Measurements from ENCODE around the gene MYCBP. TPM values are rescaled to one million over a fixed set of nuclear protein-coding genes. Genes with fewer than 3 reads are reported as not detected.
A peak's percentile ranks its signal among the peaks of the same experiment; 100 is the strongest.

The MYCBP gene
- total and polyA plus RNA-seq, 4 experiments from 2014 or later = 13.4 to 77.8 (median 35.5) TPM

DNA sequence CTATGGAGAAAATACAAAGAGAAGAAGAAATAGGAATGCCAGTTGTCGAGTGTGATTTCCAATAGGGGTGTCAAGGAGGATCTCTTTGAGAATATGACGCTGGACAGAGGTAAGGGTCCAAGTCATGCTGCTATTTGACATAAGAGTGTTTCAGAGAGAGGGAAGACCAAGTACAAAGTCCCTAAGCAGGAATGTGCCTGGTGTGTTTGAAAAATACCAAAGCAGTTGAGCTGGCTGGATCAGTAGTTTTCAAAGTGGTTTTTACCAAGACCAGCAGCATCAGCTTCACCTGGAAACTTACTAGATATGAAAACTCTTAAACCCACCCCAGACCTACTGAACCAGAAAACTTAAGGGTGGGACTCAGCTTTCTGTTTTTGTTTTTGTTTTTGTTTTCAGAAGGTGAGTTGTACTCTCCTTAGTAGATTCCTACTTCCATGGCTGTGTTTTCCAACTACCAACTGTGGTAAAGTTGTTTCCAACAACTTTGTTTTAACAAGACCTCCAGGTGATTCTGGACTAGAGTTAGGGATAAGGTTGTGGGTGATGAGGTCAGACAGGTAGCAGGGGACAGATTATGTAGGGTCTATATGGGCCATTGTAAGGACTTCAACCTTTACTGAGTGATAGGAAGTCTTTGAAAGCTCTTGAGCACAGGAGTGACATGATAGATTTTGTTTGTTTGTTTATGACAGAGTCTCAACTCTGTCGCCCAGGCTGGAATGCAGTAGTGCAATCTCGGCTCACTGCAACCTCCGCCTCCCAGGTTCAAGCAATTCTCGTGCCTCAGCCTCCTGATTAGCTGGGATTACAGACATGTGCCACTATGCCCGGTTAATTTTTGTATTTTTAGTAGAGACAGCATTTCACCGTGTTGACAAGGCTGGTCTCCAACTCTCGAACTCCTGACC, 15.5 kb upstream of the MYCBP start:
- CTCF ChIA-PET (ENCODE audit: partially characterized antibody) = interaction anchor here (1.0 kb wide), 1 partner anchor 24 kb away, joined by 4 read pairs; no protein-coding TSS in a partner anchor
- no peaks in the 10 kb centered on the region for H3K36me3 ChIP-seq (ENCODE audit: insufficient read depth, low read length)
- H3K4me3 Mint-ChIP-seq = no peak overlapping the region
- H3K27ac Mint-ChIP-seq = no peak overlapping the region
- intact Hi-C loops (cut with micrococcal nuclease) = no loop called here
- no peaks in the 10 kb centered on the region for H3K9me3 ChIP-seq (ENCODE audit: control insufficient read depth in 1 of 2, low read length in 2 of 2)
- H3K4me1 Mint-ChIP-seq = no peaks in the 10 kb centered on the region
- H3K4me3 ChIP-seq (ENCODE audit: low read length in 2 of 2) = no peak overlapping the region
- H3K9me3 Mint-ChIP-seq = no peaks in the 10 kb centered on the region
- POLR2A ChIA-PET (ENCODE audit: partially characterized antibody) = no interaction called here
- no peaks in the 10 kb centered on the region for H3K27me3 ChIP-seq (ENCODE audit: insufficient read depth, low read length)
- H3K27ac ChIP-seq (ENCODE audit: low read depth, low read length) = no peak overlapping the region
- no peaks in the 10 kb centered on the region for H3K27me3 Mint-ChIP-seq
- no peaks in the 10 kb centered on the region for H3K36me3 Mint-ChIP-seq
- DNase-seq = no peak
- no peaks in the 10 kb centered on the region for H3K4me1 ChIP-seq (ENCODE audit: insufficient read depth, low read length)

DNA sequence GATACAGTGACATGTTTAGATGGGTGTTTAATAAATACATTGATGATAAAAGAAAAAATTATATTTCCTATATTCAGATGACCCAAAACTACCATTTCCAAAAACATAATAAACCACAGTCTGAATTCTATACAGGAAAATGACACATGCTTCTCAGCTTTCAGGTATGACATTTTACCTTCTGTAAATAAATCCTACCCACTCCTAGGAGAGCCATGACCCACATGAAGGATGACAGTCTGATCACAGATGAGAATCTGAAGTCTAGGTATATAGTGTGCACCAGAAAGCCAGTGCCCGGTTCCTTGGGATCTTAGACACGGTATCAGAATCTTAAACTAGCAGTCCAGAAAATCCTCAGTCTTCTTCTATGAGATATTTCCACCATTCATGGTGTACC, 11.9 kb upstream of the MYCBP start:
- Mint-ChIP-seq H3K4me1 (no peaks in the 10 kb centered on the region), H3K4me3 (no peak overlapping the region), H3K9me3 (no peaks in the 10 kb centered on the region), H3K27me3 (no peaks in the 10 kb centered on the region), H3K36me3 (no peaks in the 10 kb centered on the region), H3K27ac (no peak overlapping the region)
- H3K27ac ChIP-seq (ENCODE audit: low read depth, low read length) = no peak overlapping the region
- ChIA-PET CTCF (ENCODE audit: partially characterized antibody) (no interaction called here), POLR2A (ENCODE audit: partially characterized antibody) (no interaction called here)
- DNase-seq = no peak
- H3K4me3 ChIP-seq (ENCODE audit: low read length in 2 of 2) = no peak overlapping the region
- no peaks in the 10 kb centered on the region for H3K9me3 ChIP-seq (ENCODE audit: control insufficient read depth in 1 of 2, low read length in 2 of 2)
- H3K27me3 ChIP-seq (ENCODE audit: insufficient read depth, low read length) = no peaks in the 10 kb centered on the region
- intact Hi-C loops (cut with micrococcal nuclease) = no loop called here
- H3K36me3 ChIP-seq (ENCODE audit: insufficient read depth, low read length) = no peaks in the 10 kb centered on the region
- no peaks in the 10 kb centered on the region for H3K4me1 ChIP-seq (ENCODE audit: insufficient read depth, low read length)

DNA sequence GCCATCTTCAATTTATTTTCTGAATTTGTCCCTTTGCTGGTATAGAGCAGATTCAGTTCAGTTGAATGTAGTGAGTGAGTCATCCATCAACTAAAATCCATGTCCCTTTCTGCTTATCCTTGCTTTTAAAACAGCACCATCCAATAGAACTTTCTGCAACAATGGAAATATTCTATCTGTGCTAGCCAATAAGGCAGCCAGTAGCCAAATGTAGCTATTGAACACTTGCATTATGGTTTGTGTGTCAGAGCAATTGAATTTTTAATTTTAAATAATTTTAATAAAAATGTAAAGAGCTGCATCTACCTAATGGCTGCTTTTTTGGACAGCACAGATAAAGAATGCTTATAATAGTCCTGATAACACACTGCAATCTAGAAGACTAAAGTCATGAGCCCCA, 8.3 kb upstream of the MYCBP start, which contains the start of gene GJA9:
Gene GJA9, minus strand, starts transcription at position 101 of the 400 bp plus-strand sequence. CDS start 5,489 bp downstream, outside the sequence.
- POLR2A ChIA-PET (ENCODE audit: partially characterized antibody) = no interaction called here
- H3K9me3 Mint-ChIP-seq = no peaks in the 10 kb centered on the region

DNA sequence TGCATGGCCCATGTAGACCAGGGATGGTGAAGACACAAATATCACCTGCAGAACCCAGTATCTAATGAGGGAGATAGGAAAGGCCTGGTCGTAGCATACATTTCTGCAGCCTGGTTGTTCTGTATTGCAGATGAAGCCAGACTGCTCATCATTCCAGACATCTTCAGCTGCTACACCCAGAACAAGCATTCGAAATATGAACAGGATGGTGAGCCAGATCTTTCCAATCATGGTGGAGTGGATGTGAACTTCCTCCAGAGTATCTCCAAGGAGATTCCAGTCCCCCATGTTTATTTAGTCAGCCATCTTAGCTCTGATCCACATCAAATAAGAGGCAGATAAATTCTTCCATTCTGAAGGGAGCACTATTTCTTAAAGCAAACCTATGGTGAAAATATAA, 2.7 kb upstream of the MYCBP start:
- DNase-seq = no peak
- Mint-ChIP-seq H3K9me3 (no peaks in the 10 kb centered on the region), H3K36me3 (peaks cover 0 to 8% of the 10 kb centered on the region in 2 donors)

More for the DNA sequence above, 8.3 kb upstream of the MYCBP start, which contains the start of gene GJA9:
- Mint-ChIP-seq H3K4me1 (no peaks in the 10 kb centered on the region), H3K4me3 (no peak within 1 kb of the TSS), H3K27ac (no peak within 1 kb of the TSS), H3K27me3 (no peaks in the 10 kb centered on the region), H3K36me3 (no peaks in the 10 kb centered on the region)
- no peak for DNase-seq
- no peaks in the 10 kb centered on the region for H3K9me3 ChIP-seq (ENCODE audit: control insufficient read depth in 1 of 2, low read length in 2 of 2)
- intact Hi-C loops (cut with micrococcal nuclease) = no loop called here
- H3K4me1 ChIP-seq (ENCODE audit: insufficient read depth, low read length) = no peaks in the 10 kb centered on the region
- no peaks in the 10 kb centered on the region for H3K36me3 ChIP-seq (ENCODE audit: insufficient read depth, low read length)
- no peak within 1 kb of the TSS for H3K27ac ChIP-seq (ENCODE audit: low read depth, low read length)
- CTCF ChIA-PET (ENCODE audit: partially characterized antibody) = interaction anchor here (0.6 to 1.6 kb wide), 2 partner anchors 148 to 211 kb away, joined by 3 to 4 read pairs; no protein-coding TSS in a partner anchor
- H3K27me3 ChIP-seq (ENCODE audit: insufficient read depth, low read length) = no peaks in the 10 kb centered on the region
- H3K4me3 ChIP-seq (ENCODE audit: low read length in 2 of 2) = no peak within 1 kb of the TSS

DNA sequence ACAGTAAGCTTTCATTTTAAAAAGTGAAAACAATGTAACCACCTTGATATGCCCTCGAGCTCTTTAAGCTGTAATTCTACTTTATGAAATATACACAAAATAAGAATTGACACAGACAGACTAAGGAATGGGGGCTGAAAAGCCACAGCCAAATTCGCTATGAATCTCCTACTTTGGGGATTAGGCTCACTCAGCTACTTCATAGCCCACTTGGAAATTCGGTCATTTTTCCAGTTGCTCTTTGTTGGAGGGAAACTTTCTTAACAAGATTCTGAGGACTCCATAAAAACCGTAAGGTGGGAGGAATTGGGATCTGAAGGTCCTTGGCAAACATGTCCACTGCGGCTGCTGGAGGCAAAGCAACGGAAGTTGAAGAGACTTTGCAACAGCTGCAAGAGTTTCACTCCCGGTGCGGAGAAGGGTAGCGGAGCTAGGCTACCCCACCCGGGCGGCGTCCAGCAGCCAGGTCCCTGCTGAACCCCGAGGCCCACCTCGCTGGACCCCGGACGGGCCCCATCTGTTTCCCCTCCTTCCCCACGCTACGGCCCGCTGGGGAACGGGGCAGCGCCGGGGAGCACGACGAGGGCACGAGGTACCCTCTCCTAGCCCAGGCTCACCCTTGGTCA, 634 bp downstream of the MYCBP start:
- intact Hi-C loops (cut with micrococcal nuclease) = loop anchor here (1.0 to 5.0 kb wide), 5 partner anchors 13 to 220 kb away; partner anchors contain the start of genes AKIRIN1, NDUFS5 and RRAGC
- peak overlapping the region; percentile 79 for H3K27ac ChIP-seq (ENCODE audit: low read depth, low read length)
- Mint-ChIP-seq H3K4me1 (peaks cover 20 to 34% (median 30%) of the 10 kb centered on the region in 4 donors), H3K27me3 (no peaks in the 10 kb centered on the region), H3K4me3 (peak overlapping the region; percentile 88 to 95 (median 92)), H3K27ac (peak overlapping the region; percentile 75 to 94 (median 88)), H3K9me3 (no peaks in the 10 kb centered on the region), H3K36me3 (peaks cover 0 to 8% of the 10 kb centered on the region in 2 donors)
- H3K27me3 ChIP-seq (ENCODE audit: insufficient read depth, low read length) = no peaks in the 10 kb centered on the region
- ChIA-PET CTCF (ENCODE audit: partially characterized antibody) (interaction anchor here (0.5 to 2.3 kb wide), 3 partner anchors 219 to 520 kb away, joined by 3 to 14 read pairs (median 4); no protein-coding TSS in a partner anchor), POLR2A (ENCODE audit: partially characterized antibody) (interaction anchor here (0.5 to 3.0 kb wide), 11 partner anchors 8 to 703 kb away, joined by 3 to 28 read pairs (median 4); partner anchors contain the start of genes NDUFS5 and RRAGC)
- no peaks in the 10 kb centered on the region for H3K36me3 ChIP-seq (ENCODE audit: insufficient read depth, low read length)
- peaks cover 35% of the 10 kb centered on the region for H3K4me1 ChIP-seq (ENCODE audit: insufficient read depth, low read length)
- H3K9me3 ChIP-seq (ENCODE audit: control insufficient read depth in 1 of 2, low read length in 2 of 2) = no peaks in the 10 kb centered on the region
- DNase-seq = peak; percentile 18 to 46 (median 35)
- peak overlapping the region; percentile 55 to 81 for H3K4me3 ChIP-seq (ENCODE audit: low read length in 2 of 2)

More for the DNA sequence above, 2.7 kb upstream of the MYCBP start:
- Mint-ChIP-seq H3K4me3 (no peak overlapping the region), H3K4me1 (peaks cover 13 to 34% (median 22%) of the 10 kb centered on the region in 4 donors), H3K27me3 (no peaks in the 10 kb centered on the region), H3K27ac (peak overlapping the region in 1 of 7 donors; percentile 28)
- Histone ChIP-seq H3K27ac (ENCODE audit: low read depth, low read length) (no peak overlapping the region), H3K9me3 (ENCODE audit: control insufficient read depth in 1 of 2, low read length in 2 of 2) (no peaks in the 10 kb centered on the region), H3K4me1 (ENCODE audit: insufficient read depth, low read length) (peaks cover 35% of the 10 kb centered on the region), H3K4me3 (ENCODE audit: low read length in 2 of 2) (no peak overlapping the region), H3K27me3 (ENCODE audit: insufficient read depth, low read length) (no peaks in the 10 kb centered on the region), H3K36me3 (ENCODE audit: insufficient read depth, low read length) (no peaks in the 10 kb centered on the region)
- CTCF ChIA-PET (ENCODE audit: partially characterized antibody) = interaction anchor here (1.0 kb wide), 1 partner anchor 216 kb away, joined by 4 read pairs; no protein-coding TSS in a partner anchor
- intact Hi-C loops (cut with micrococcal nuclease) = no loop called here
- POLR2A ChIA-PET (ENCODE audit: partially characterized antibody) = no interaction called here

DNA sequence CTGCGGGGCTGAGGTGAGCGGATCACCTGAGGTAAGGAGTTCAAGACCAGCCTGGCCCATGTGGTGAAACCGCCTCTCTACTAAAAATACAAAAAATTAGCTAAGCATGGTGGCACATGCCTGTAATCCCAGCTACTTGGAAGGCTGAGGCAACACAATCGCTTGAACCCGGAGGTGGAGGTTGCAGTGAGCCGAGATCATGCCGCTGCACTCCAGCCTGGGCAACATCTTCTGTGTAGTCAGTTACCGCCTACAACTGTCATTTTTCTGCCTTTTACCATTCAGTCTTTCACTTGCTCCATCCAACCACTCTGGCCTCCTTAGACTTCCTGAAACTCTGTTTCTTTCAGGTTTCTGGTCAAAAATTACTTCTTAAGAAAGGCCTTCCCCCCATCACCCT, 2.2 kb downstream of the MYCBP start:
- CTCF ChIA-PET (ENCODE audit: partially characterized antibody) = interaction anchor here (1.1 to 1.3 kb wide), 2 partner anchors 9 to 228 kb away, joined by 3 read pairs; no protein-coding TSS in a partner anchor
- no peaks in the 10 kb centered on the region for H3K36me3 ChIP-seq (ENCODE audit: insufficient read depth, low read length)
- peak overlapping the region in 4 of 8 donors; percentile 26 to 92 (median 43) for H3K4me3 Mint-ChIP-seq

More for the DNA sequence above, 2.2 kb downstream of the MYCBP start:
- Histone ChIP-seq H3K9me3 (ENCODE audit: control insufficient read depth in 1 of 2, low read length in 2 of 2) (no peaks in the 10 kb centered on the region), H3K4me3 (ENCODE audit: low read length in 2 of 2) (no peak overlapping the region), H3K4me1 (ENCODE audit: insufficient read depth, low read length) (peaks cover 35% of the 10 kb centered on the region), H3K27ac (ENCODE audit: low read depth, low read length) (no peak overlapping the region), H3K27me3 (ENCODE audit: insufficient read depth, low read length) (no peaks in the 10 kb centered on the region)
- peaks cover 0 to 10% of the 10 kb centered on the region in 2 donors for H3K36me3 Mint-ChIP-seq
- H3K9me3 Mint-ChIP-seq = no peaks in the 10 kb centered on the region
- H3K27me3 Mint-ChIP-seq = no peaks in the 10 kb centered on the region
- POLR2A ChIA-PET (ENCODE audit: partially characterized antibody) = interaction anchor here (3.0 kb wide), 1 partner anchor 11 kb away, joined by 28 read pairs; the partner anchor contains the start of gene RRAGC
- intact Hi-C loops (cut with micrococcal nuclease) = loop anchor here (5.0 kb wide), 1 partner anchor 106 kb away; no protein-coding TSS in a partner anchor
- H3K4me1 Mint-ChIP-seq = peaks cover 20 to 34% (median 31%) of the 10 kb centered on the region in 4 donors
- peak overlapping the region in 3 of 7 donors; percentile 34 to 55 (median 53) for H3K27ac Mint-ChIP-seq
- no peak for DNase-seq

Data from CD4-positive, alpha-beta memory T cell (primary cell).